GM18498 (cell line): ENCODE results near the gene ANKAR.
A peak's percentile ranks its signal among the peaks of the same experiment; 100 is the strongest.
"Not testable (repeated sequence)": the region's sequence is repeated elsewhere in the genome, so short reads cannot be mapped to it uniquely, and the experiment has no call there.

Experiments used
- ATAC-seq: cut with Tn5 transposase; IDR thresholded peaks from one replicate; pipeline ENCODE4 v1.9.1; 2021; ENCODE audit warnings: mild to moderate bottlenecking, moderate library complexity; ENCODE audit not compliant: unreplicated experiment

ANKAR gene

GRCh38 chr2:189674374-189675112 is at the start of gene ANKAR:
Gene ANKAR (plus strand): TSS chr2:189674670. CDS start chr2:189676491, 1,821 bp downstream.
- peak; percentile 97 for ATAC-seq

- ATAC-seq, result no peak
Measured at GRCh38 chr2:189625636-189626035, 48.8 kb upstream of the ANKAR start.

GRCh38 chr2:189627789-189628188 is 46.7 kb upstream of the ANKAR start:
- ATAC-seq, result no peak

- no peak for ATAC-seq
Measured at GRCh38 chr2:189628817-189629530, 45.5 kb upstream of the ANKAR start.

GRCh38 chr2:189629531-189630453 is 44.7 kb upstream of the ANKAR start:
- no peak for ATAC-seq

GRCh38 chr2:189631849-189632248 is 42.6 kb upstream of the ANKAR start:
- no peak for ATAC-seq

GRCh38 chr2:189633392-189633811 is 41.1 kb upstream of the ANKAR start:
- no peak for ATAC-seq

- ATAC-seq, result no peak
Measured at GRCh38 chr2:189635353-189635752, 39.1 kb upstream of the ANKAR start.

- ATAC-seq, result no peak
Measured at GRCh38 chr2:189638301-189639006, 36.0 kb upstream of the ANKAR start.

- no peak for ATAC-seq
Measured at GRCh38 chr2:189639007-189639609, 35.4 kb upstream of the ANKAR start.

- ATAC-seq, result no peak
Measured at GRCh38 chr2:189641002-189641401, 33.5 kb upstream of the ANKAR start.

- no peak for ATAC-seq
Measured at GRCh38 chr2:189641590-189641989, 32.9 kb upstream of the ANKAR start.

- no peak for ATAC-seq
Measured at GRCh38 chr2:189646521-189646920, 27.9 kb upstream of the ANKAR start.

- no peak for ATAC-seq
Measured at GRCh38 chr2:189648846-189649509, 25.5 kb upstream of the ANKAR start.

GRCh38 chr2:189651284-189651683 is 23.2 kb upstream of the ANKAR start:
- ATAC-seq, result no peak

- ATAC-seq, result not testable (repeated sequence)
Measured at GRCh38 chr2:189653464-189653863, 21.0 kb upstream of the ANKAR start.

GRCh38 chr2:189654641-189655040 is 19.8 kb upstream of the ANKAR start:
- ATAC-seq, result no peak

GRCh38 chr2:189657867-189658266 is 16.6 kb upstream of the ANKAR start:
- peak; percentile 25 for ATAC-seq

- no peak for ATAC-seq
Measured at GRCh38 chr2:189658306-189659212, 15.9 kb upstream of the ANKAR start.
